GM18909 (cell line): ENCODE measurements around the gene PHOX2B.

Source experiments
- ATAC-seq: cut with Tn5 transposase; IDR thresholded peaks from one replicate; pipeline ENCODE4 v1.9.1; 2021; ENCODE audit warnings: mild to moderate bottlenecking; ENCODE audit not compliant: unreplicated experiment, poor library complexity

Gene PHOX2B

GRCh38 chr4:41748571-41749475 lies at the start of gene PHOX2B:
PHOX2B (minus strand) TSS chr4:41748725; CDS start chr4:41748610, 115 bp downstream.
- ATAC-seq = no peak

GRCh38 chr4:41797260-41797659 lies 48.7 kb upstream of the PHOX2B start:
- no peak for ATAC-seq

- no peak for ATAC-seq
Measured at GRCh38 chr4:41796545-41797210, 48.2 kb upstream of the PHOX2B start.

GRCh38 chr4:41795796-41796385 lies 47.4 kb upstream of the PHOX2B start:
- ATAC-seq = no peak

GRCh38 chr4:41792166-41792565 lies 43.6 kb upstream of the PHOX2B start:
- ATAC-seq = no peak

- ATAC-seq = no peak
Measured at GRCh38 chr4:41791557-41791956, 43.0 kb upstream of the PHOX2B start.

- no peak for ATAC-seq
Measured at GRCh38 chr4:41787931-41788330, 39.4 kb upstream of the PHOX2B start.

- no peak for ATAC-seq
Measured at GRCh38 chr4:41785665-41786064, 37.1 kb upstream of the PHOX2B start.

- ATAC-seq = no peak
Measured at GRCh38 chr4:41784191-41784979, 35.9 kb upstream of the PHOX2B start.

- no peak for ATAC-seq
Measured at GRCh38 chr4:41776466-41776865, 27.9 kb upstream of the PHOX2B start.

- ATAC-seq = no peak
Measured at GRCh38 chr4:41763729-41764128, 15.2 kb upstream of the PHOX2B start.

- no peak for ATAC-seq
Measured at GRCh38 chr4:41758884-41759283, 10.4 kb upstream of the PHOX2B start.

GRCh38 chr4:41757521-41758156 lies 9.1 kb upstream of the PHOX2B start:
- no peak for ATAC-seq

GRCh38 chr4:41753942-41754341 lies 5.4 kb upstream of the PHOX2B start:
- ATAC-seq = no peak

- no peak for ATAC-seq
Measured at GRCh38 chr4:41752081-41752836, 3.7 kb upstream of the PHOX2B start.

GRCh38 chr4:41751449-41752061 lies 3.0 kb upstream of the PHOX2B start:
- no peak for ATAC-seq

GRCh38 chr4:41750626-41751448 lies 2.3 kb upstream of the PHOX2B start:
- ATAC-seq = no peak

GRCh38 chr4:41750121-41750625 lies 1.6 kb upstream of the PHOX2B start:
- ATAC-seq = no peak
